ENCODE results near the gene KRTAP3-3.

Gene KRTAP3-3

DNA sequence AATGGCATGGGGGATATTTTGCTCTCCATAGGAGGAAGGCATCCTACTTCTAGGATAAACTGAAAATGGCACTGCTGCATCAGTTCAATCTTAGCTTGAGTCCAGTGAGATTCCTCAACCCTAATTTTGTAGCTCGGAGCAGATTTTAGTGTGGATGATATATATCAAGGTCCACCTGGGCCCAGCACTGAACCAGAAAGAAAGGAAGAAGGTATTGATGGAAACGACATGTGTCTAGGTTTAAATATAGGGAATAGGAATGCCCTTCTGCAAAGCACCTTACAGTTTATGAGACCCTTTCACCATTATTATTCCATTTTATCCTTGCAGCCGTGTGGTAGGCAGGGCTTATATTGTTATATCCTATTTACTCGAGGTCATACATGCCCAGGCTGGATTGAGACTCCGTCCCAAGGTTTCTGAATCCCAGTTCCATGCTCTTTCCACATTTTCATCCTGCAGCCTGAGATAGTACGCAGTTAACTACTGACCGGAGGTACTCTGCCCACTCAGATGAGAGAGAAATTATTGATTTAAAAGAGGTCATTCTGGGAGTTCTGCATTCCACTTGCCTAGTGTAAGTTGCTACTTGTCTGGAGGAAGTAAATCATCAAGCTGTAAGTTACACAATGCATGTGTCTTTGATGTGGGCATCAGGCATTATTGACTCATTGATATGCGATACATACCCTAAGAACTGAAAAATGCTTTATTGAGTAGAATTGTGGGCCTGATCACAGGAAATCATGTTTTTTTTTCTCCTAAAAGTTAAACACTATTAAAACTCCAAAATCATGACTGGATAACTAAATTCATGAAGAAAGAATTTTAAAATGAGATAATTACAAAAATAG, 37.3 kb downstream of the KRTAP3-3 start:
- DNase-seq = no peak

DNA sequence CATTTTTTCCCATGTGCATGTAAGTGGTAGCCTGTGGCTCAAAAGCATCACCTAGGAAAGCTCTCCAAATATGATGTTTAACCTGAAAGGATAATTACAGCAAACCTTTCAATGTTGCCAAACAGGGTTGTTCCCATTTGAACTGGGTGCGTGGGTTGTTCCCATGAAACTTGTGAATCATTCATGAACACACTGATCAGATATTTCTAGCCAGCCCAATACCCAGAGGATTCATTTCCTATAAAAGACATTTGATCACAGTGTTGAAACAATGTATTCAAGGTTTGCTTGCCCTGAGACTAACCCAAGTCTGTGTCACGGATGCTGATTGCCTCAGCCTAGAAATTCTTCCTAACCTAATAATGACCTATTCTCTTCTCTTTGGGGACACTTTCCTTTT, 40.1 kb downstream of the KRTAP3-3 start:
- DNase-seq = no peak

DNA sequence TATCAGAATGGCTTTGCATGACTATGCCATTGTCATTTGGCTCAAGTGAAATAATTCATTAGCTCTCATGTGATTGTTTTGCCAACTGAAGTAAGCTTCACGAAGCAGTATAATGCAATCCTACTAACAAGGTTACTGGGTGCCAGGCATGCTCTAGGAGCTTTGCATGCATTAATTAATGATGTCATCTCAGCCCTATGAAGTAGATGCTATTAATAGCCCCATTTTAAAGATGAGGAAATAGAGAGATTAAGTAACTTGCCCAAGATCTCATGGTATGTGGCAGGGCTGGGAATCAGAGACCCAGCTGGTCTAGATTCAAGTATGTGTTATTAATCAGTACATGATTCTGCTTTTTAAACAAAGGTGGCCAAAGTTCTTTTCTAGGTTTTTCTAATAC, 41.3 kb downstream of the KRTAP3-3 start:
- DNase-seq = no peak

DNA sequence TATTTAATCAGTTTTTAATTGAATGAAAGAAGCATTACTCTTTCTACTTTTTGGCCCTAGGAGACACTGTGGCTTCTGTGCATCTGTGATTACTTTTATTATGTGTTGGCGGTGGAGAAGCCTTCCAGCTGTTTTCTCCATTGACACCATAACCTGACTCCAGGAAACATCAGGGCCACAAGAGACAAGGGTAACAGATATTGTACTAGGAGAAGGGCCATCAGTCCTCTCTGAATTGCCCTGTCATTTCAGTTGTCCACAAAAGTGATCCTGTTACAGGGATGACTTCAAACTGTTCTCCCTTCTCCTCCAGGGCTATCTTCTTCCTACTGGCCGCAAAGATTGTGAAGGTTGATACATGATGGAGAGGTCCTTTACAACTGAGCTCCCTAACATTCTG, 41.8 kb downstream of the KRTAP3-3 start:
- no peak for DNase-seq

DNA sequence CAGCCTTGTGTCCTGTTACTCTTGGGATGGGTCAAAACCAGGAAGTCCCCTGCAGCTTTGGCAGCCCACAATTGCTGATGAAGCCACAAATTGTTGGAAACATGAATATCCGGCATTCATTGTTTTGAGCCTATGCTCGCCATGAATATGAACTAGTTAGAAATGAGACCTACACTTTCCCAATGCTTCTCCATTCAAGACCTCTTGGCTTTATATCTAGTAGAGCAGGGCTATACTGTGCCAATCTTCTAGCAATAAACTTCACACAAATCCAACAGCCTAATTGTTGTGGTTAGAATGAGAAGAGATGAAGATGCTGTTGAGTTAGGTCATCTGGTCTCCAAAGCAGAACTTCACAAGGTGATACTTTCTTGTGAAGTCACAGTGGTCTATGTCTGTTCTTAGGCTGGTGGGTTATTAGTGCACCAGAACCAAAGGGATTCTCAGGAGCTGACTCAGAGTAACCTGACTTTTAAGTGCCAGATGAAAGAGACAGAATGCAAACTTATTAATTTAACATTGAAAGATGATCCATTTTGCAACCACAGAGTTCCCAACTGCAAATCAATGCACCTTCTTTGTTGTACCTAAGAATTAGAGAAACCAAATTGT, 42.8 kb downstream of the KRTAP3-3 start:
- DNase-seq = no peak

DNA sequence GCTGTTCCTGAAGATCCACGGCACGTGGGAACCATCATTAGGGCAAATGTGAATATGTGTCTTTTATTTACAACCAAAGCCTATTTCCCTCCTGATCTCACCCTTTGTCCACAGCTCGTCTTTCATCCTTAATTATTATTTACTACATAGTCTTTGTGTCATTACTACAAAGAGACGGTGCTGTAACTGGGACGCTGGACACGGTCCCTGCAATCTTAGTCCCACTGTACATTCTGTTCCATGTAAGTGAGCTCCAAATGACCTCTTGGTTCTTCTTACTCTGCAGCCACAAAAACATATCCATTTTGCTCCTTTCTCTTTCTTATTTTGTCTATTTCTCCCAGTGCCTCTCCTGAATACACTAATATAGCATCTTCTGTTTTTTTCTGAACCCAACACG, 43.8 kb downstream of the KRTAP3-3 start:
- DNase-seq = no peak

DNA sequence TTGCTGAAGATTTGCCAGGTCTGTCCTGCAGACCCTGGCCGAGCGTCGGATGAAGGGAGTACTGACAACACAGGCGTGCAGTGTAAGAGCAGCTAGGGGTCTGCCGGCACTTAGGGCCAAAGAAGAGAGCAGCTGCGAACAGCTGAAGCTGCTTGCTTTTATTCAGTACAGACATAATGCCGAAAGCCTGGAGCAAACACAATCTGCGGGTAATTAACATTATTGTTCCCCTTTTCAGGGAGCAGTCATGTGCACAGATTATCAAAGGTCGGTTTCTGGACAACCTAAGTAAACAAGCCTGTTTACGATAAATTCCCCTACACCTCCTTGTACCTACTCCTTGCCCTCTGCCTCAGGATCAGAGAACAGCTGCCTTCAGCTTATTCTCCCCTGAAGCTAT, 44.5 kb downstream of the KRTAP3-3 start:
- DNase-seq = peak; percentile 49

DNA sequence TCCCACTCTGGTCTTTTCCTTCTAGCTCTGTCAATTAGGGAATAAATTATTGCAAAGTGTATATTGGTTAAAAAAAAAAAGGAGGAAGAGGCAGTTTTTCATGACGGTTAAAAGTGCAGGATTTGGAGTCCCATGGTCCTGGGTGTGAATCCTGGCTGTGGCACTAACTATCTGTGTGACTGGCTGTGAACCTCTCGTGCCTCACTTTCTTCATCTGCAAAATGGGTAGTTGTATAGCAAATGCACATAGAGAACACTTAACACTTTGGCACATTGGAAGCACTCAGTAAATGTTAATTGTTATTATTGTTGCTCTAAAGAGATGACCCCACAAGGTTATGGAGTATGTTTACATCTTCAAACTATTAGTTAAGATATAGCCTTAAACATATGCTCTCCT, 46.0 kb downstream of the KRTAP3-3 start:
- no peak for DNase-seq

DNA sequence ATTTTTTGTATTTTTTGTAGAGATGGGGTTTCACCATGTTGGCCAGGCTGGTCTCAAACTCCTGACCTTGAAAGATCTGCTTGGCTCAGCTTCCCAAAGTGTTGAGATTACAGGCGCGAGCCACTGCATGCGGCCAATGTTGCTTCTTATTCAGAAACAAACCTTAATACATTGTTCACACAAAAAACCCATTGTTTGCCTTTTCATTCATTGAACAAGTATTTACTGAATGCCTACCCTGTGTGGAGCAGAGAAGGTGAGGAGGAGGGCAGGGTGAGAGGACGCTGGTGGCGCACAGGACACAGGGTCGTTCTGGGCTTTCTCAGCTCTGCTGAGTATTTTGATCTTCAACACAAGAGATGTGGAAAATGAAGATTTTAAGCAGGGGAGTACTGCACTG, 48.5 kb downstream of the KRTAP3-3 start:
- no peak for DNase-seq

DNA sequence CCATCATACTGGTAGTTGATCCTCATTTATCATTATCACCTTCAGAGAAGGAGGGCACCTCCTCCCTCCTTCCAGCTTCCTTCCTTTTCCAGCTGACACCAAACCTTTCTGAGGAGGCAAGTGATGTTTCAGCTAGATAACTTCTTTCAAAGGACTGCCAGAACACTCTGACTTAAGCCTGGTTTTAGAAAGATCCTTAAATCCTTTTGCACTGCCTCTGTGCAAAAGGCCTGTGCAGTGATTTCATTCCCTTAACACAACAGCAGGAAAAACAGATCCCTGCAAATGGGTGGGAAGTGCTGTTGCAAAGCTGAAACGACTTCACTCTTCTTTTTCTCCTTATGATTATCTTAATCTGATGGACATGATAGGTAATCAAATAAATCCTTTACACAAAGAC, 49.4 kb downstream of the KRTAP3-3 start:
- no peak for DNase-seq
